GM21367 (cell line): ENCODE data around the gene HERPUD2.
"Not testable (repeated sequence)": the region's sequence is repeated elsewhere in the genome, so short reads cannot be mapped to it uniquely, and the experiment has no call there.

Experiments
- ATAC-seq: cut with Tn5 transposase; IDR thresholded peaks from one replicate; pipeline ENCODE4 v1.9.1; 2021; ENCODE audit not compliant: unreplicated experiment

The HERPUD2 gene

DNA sequence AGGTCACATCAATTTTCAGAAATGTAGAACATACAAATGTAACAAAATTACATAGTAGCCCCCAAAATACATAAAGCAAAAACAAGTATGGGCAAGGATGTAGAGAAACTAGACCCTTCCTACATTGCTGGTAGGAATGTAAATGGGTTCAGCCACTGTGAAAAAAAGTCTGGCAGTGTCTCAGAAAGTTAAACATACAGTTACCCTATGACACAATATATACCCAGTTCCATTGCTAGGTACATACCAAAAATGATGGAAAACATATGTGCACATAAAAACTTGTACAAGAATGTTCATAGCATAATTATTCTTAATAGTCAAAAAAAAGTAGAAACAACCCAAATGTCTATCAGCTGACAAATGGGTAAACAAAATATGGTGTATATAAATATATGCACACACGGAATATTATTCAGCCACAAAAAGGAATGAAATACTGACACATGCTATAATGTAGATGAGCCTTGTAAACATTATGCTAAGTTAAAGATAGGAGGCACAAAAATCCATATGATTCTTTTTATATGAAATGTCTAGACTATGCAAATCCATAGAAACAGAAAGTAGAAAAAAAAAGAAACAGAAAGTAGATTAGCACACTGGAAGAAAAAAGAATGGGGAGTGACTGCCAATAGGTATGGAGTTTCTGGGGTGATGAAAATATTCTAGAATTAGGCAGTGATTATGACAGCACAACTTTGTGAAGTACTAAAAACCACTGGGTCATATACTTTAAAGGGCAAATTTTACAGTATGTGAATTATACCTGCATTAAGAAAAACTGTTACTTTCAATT, 13.5 kb downstream of the HERPUD2 start:
- no peak for ATAC-seq

- no peak for ATAC-seq
Observed at GRCh38 chr7:35680403-35681013, 14.4 kb downstream of the HERPUD2 start.

- ATAC-seq: no peak
Observed at GRCh38 chr7:35677582-35678356, 17.2 kb downstream of the HERPUD2 start.

DNA sequence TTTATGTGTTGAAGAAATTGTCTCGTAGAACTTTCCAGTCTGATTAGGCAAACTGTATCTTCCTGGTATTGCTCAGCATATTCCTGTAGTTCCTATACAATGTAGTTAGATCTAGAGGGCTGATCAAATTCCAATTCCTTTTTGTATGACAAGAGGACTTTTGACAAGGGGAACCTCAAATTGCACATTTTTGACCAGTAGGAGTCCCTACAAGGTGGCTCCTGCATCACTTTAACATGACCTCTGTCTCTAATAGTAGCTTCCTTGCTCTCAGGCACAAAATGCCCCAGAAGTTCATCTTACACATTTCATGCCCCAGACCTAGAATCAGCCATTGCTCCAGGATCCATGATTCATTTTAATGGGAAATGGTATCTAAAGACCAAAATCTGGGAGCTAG, 18.7 kb downstream of the HERPUD2 start:
- peak; percentile 42 for ATAC-seq

GRCh38 chr7:35670856-35671569, 23.9 kb downstream of the HERPUD2 start:
- ATAC-seq: no peak

- ATAC-seq: not testable (repeated sequence)
Observed at GRCh38 chr7:35660411-35660810, 34.5 kb downstream of the HERPUD2 start.

GRCh38 chr7:35658606-35659201, 36.2 kb downstream of the HERPUD2 start:
- ATAC-seq: no peak

DNA sequence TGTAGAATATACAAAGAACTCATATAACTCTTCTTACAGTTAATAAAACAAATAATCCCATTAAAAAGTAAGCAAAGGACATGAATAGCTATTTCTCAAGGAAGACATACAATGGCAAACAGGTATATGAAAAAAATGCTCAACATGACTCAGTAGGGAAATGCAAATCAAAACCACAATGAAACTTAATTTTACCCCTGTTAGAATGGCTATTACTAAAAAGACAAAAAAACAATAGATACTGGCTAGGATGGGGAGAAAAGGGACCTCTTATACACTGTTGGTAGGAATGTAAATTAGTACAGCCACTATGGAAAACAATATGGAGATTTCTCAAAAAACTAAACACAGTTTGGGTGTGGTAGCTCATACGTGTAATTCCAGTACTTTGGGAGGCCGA, 37.8 kb downstream of the HERPUD2 start:
- ATAC-seq: no peak

- ATAC-seq: not testable (repeated sequence)
Observed at GRCh38 chr7:35654558-35654957, 40.4 kb downstream of the HERPUD2 start.

GRCh38 chr7:35652124-35652523, 42.8 kb downstream of the HERPUD2 start:
- no peak for ATAC-seq

DNA sequence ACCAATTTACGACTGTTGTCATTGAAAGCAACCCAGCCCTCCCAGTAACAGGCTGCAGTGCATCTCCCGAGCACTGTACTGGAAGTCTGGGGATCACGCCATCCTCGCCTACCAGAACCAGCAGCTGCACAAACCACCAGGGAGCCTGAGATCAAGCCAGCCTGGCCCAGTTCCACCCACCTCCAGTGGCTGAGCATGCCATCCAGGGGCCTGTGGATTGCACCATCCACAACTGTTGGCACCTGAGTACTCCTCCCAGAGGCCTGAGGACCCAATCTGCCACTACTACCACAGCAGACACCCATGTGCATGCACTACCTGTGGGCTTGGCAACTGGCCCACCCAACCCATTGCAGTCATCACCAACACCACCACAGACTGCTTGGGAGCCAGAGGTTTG, 44.2 kb downstream of the HERPUD2 start:
- ATAC-seq: no peak

DNA sequence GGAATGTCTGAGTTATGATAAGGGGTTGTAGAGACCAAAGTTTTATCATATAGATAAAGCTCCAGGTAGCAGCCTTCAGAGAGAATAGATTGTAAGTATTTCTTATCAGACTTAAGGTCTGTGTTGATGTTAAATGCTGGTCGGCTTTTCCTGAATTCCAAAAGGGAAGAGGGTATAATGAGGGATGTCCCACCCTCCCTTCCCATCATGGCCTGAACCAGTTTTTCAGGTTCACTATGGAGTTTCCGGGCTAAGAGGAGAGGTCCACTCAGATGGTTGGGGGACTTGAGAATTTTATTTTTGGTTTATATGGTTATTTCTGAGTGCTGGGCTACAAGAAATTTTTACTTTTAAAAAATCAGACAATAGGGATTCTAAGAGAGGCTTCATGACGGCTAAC, 45.2 kb downstream of the HERPUD2 start:
- no peak for ATAC-seq

GRCh38 chr7:35648367-35648766, 46.6 kb downstream of the HERPUD2 start:
- no peak for ATAC-seq

- ATAC-seq: no peak
Observed at GRCh38 chr7:35647171-35647574, 47.8 kb downstream of the HERPUD2 start.

GRCh38 chr7:35646289-35647023, 48.5 kb downstream of the HERPUD2 start:
- no peak for ATAC-seq

DNA sequence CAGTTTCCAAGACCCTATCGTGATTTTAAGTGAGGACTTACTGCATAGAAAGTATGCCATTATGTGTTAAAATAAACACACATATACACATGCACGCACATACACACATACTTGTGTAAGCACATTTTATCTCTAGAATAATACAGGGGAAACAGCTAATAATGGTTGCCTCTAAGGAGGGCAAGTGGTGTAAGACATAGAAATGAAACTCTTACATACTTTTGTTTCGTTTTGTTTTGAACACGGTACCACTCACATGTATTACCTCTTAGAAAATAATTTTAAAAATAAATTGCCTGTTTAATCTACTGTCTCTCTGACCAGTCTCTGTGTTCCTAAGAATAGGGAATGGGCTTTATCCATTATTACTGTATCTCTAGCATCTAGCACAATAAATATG, 49.2 kb downstream of the HERPUD2 start:
- ATAC-seq: no peak

GRCh38 chr7:35630024-35630972, 64.6 kb downstream of the HERPUD2 start:
- no peak for ATAC-seq

GRCh38 chr7:35624299-35625186, 70.4 kb downstream of the HERPUD2 start:
- ATAC-seq: peak; percentile 68
